Smooth muscle cell (in vitro differentiated cells): Measurements from ENCODE around the gene SLC5A2. TPM values are rescaled to one million over a fixed set of nuclear protein-coding genes. Genes with fewer than 3 reads are reported as not detected.

Experiments
- DNase-seq: peaks from one replicate; lab custom pipeline; 2025; ENCODE audit not compliant: unreplicated experiment; lab: John Stamatoyannopoulos, UW
- H2AFZ ChIP-seq: fragments of 200-600 bp; sonication (generic); 2 replicates; pipeline ENCODE4 v1.6.0; 2016; ENCODE audit warnings: antibody characterized with exemption, low read depth, mild to moderate bottlenecking
- H3F3A ChIP-seq: fragments of 200-600 bp; sonication (generic); 2 replicates; pipeline ENCODE4 v1.6.0; 2017; ENCODE audit warnings: antibody characterized with exemption, low read depth
- H3K27ac ChIP-seq: fragments of 200-600 bp; sonication (generic); 2 replicates; pipeline ENCODE4 v1.5.1; 2016; ENCODE audit warnings: low read depth, mild to moderate bottlenecking
- H3K27me3 ChIP-seq: fragments of 200-600 bp; sonication (generic); 2 replicates; pipeline ENCODE4 v1.6.1; 2016; ENCODE audit warnings: low read depth, mild to moderate bottlenecking
- H3K36me3 ChIP-seq: fragments of 200-600 bp; sonication (generic); 2 replicates; pipeline ENCODE4 v1.5.1; 2016; ENCODE audit warnings: low read depth
- H3K4me1 ChIP-seq: fragments of 200-600 bp; sonication (generic); 2 replicates; pipeline ENCODE4 v1.5.1; 2016; ENCODE audit warnings: low read depth
- H3K4me2 ChIP-seq: fragments of 200-600 bp; sonication (generic); 2 replicates; pipeline ENCODE4 v1.6.0; 2016; ENCODE audit warnings: mild to moderate bottlenecking
- H3K4me3 ChIP-seq: fragments of 200-600 bp; sonication (generic); 2 replicates; pipeline ENCODE4 v1.5.1; 2016; ENCODE audit warnings: mild to moderate bottlenecking
- H3K79me2 ChIP-seq: fragments of 200-600 bp; sonication (generic); 2 replicates; pipeline ENCODE4 v1.6.0; 2016; ENCODE audit warnings: low read depth, mild to moderate bottlenecking
- H3K9ac ChIP-seq: fragments of 200-600 bp; sonication (generic); 2 replicates; pipeline ENCODE4 v1.6.0; 2016; ENCODE audit warnings: low read depth
- H3K9me3 ChIP-seq: fragments of 200-600 bp; sonication (generic); replicated peaks from 2 replicates; pipeline ENCODE4 v1.5.1; 2016; ENCODE audit warnings: low read depth
- H4K20me1 ChIP-seq: fragments of 200-600 bp; sonication (generic); 2 replicates; pipeline ENCODE4 v1.6.0; 2016; ENCODE audit warnings: low read depth
- WGBS: methylation state at CpG from one replicate; pipeline ENCODE4 v1.1.7; 2016; ENCODE audit warnings: low lambda C conversion rate; 5-methylcytosine and 5-hydroxymethylcytosine counted together
- polyA plus RNA-seq: library from polyadenylated mRNA; unstranded; fragments of >200 nt; fragmentation: Nextera tagmentation; extraction: Ambion mirVana; gene quantifications from 2 replicates; pipeline ENCODE4 v1.2.1, GENCODE V29; 2016
- total RNA-seq: library from RNA; depleted of rRNA; stranded (reverse); fragments of >200 nt; gene quantifications from 2 replicates; pipeline ENCODE4 v1.2.3, GENCODE V29; 2014
- TF ChIP-seq, protein P1 (sequence below): fragments of 200-600 bp; sonication (generic); IDR thresholded peaks from 2 replicates; pipeline ENCODE4 v1.5.1; 2017; ENCODE audit warnings: borderline replicate concordance, mild to moderate bottlenecking, antibody characterized with exemption; ENCODE audit not compliant: insufficient read depth, poor library complexity, severe bottlenecking

The SLC5A2 gene
- total and polyA plus RNA-seq, 2 experiments from 2014 or later, result 5.1 TPM; not detected in 1

DNA sequence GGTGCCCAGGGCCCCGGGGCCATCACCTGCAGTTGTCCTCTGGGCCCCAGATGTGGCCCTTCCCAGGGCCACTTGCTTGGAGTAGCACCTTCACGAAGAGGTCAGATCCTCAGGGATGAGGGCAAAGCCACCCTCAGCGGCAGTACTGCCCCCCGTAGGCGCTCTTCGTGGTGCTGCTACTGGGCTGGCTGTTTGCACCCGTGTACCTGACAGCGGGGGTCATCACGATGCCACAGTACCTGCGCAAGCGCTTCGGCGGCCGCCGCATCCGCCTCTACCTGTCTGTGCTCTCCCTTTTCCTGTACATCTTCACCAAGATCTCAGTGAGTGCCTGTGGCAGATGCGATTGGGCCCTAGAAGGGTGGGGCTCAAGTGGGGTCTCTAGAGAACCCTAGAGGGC, 2.6 kb downstream of the SLC5A2 start:
- no peaks in the 10 kb centered on the region for H3K36me3 ChIP-seq
- peaks cover 32% of the 10 kb centered on the region for H3K27me3 ChIP-seq
- peaks cover 6% of the 10 kb centered on the region for H4K20me1 ChIP-seq
- TF ChIP-seq, protein P1, sequence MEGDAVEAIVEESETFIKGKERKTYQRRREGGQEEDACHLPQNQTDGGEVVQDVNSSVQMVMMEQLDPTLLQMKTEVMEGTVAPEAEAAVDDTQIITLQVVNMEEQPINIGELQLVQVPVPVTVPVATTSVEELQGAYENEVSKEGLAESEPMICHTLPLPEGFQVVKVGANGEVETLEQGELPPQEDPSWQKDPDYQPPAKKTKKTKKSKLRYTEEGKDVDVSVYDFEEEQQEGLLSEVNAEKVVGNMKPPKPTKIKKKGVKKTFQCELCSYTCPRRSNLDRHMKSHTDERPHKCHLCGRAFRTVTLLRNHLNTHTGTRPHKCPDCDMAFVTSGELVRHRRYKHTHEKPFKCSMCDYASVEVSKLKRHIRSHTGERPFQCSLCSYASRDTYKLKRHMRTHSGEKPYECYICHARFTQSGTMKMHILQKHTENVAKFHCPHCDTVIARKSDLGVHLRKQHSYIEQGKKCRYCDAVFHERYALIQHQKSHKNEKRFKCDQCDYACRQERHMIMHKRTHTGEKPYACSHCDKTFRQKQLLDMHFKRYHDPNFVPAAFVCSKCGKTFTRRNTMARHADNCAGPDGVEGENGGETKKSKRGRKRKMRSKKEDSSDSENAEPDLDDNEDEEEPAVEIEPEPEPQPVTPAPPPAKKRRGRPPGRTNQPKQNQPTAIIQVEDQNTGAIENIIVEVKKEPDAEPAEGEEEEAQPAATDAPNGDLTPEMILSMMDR, result no peak
- H3F3A ChIP-seq, result no peaks in the 10 kb centered on the region
- no peak overlapping the region for H3K4me2 ChIP-seq
- no peak for DNase-seq
- no peak overlapping the region for H3K4me3 ChIP-seq
- no peak overlapping the region for H2AFZ ChIP-seq
- H3K9ac ChIP-seq, result no peak overlapping the region
- peaks cover 8% of the 10 kb centered on the region for H3K4me1 ChIP-seq
- H3K9me3 ChIP-seq, result no peaks in the 10 kb centered on the region
- H3K79me2 ChIP-seq, result no peaks in the 10 kb centered on the region
- WGBS, result 94% methylated on average over 17 of the region's 17 CpGs
- no peak overlapping the region for H3K27ac ChIP-seq

DNA sequence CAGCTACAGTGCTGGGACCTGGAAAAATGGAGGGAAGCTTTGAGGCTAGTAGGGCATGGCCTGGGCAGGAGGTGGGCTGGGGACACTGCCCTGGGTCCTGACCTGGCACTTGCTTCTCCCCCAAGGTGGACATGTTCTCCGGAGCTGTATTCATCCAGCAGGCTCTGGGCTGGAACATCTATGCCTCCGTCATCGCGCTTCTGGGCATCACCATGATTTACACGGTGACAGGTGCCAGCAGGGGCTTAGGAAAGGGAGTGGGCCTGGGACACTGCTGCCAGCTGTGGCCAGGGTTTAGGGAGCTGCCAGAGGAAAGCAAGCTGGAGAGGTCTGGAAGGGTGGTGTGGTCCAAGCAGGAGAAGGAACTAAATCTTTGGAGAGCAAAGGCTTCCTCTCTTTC, 3.1 kb downstream of the SLC5A2 start:
- TF ChIP-seq, protein P1, result no peak
- H3K27ac ChIP-seq, result no peak overlapping the region
- H3K9ac ChIP-seq, result no peak overlapping the region
- no peaks in the 10 kb centered on the region for H3K36me3 ChIP-seq
- H4K20me1 ChIP-seq, result peaks cover 6% of the 10 kb centered on the region
- no peak for DNase-seq
- no peaks in the 10 kb centered on the region for H3K9me3 ChIP-seq
- peaks cover 32% of the 10 kb centered on the region for H3K27me3 ChIP-seq
- H3F3A ChIP-seq, result no peaks in the 10 kb centered on the region
- H2AFZ ChIP-seq, result no peak overlapping the region
- H3K4me1 ChIP-seq, result peaks cover 8% of the 10 kb centered on the region
- H3K79me2 ChIP-seq, result no peaks in the 10 kb centered on the region
- WGBS, result 98% methylated on average over 5 of the region's 5 CpGs
- no peak overlapping the region for H3K4me3 ChIP-seq
- H3K4me2 ChIP-seq, result no peak overlapping the region

DNA sequence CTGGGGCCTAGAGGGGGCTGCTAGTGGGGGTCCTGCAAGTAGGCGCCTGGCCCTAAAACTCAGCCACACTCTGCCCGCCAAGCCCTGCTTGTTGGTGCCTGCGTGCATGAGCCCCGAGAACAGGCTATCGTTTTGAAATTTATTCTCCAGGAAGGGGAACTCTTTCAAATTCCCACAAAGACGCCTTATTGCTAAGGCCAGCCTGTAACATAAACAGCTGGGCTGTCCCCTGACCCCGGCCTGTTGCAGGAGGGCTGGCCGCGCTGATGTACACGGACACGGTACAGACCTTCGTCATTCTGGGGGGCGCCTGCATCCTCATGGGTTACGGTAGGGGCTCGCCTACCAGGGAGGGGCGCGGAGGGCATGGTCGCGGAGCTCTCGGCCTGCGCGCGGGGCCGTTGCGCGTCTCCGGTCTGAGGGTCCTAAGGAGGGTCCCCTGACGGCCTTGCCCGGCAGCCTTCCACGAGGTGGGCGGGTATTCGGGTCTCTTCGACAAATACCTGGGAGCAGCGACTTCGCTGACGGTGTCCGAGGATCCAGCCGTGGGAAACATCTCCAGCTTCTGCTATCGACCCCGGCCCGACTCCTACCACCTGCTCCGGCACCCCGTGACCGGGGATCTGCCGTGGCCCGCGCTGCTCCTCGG, 4.3 kb downstream of the SLC5A2 start:
- 14% methylated on average over 48 of the region's 48 CpGs for WGBS
- Histone ChIP-seq H3F3A (no peaks in the 10 kb centered on the region), H3K27me3 (peaks cover 32% of the 10 kb centered on the region), H3K4me2 (peak overlapping the region; percentile 99), H3K9me3 (no peaks in the 10 kb centered on the region), H3K36me3 (no peaks in the 10 kb centered on the region), H4K20me1 (peaks cover 6% of the 10 kb centered on the region), H3K9ac (no peak overlapping the region), H3K4me1 (peaks cover 8% of the 10 kb centered on the region), H2AFZ (no peak overlapping the region), H3K4me3 (peak overlapping the region; percentile 60), H3K27ac (no peak overlapping the region), H3K79me2 (no peaks in the 10 kb centered on the region)
- no peak for DNase-seq
- TF ChIP-seq, protein P1, result no peak
